HL-60 (cell line): ENCODE results near the gene LRRC31.

Experiments
- DNase-seq, 2 experiments: peaks; one replicate each; pipeline ENCODE4 v3.0.0-alpha.2; 2010 to 2020; ENCODE audit warnings: low read depth in 1 of 2, low spot score in 1 of 2
- H3K27ac ChIP-seq: fragments of 250-450 bp; sonication (Bioruptor Pico); replicated peaks from 2 replicates; pipeline ENCODE4 v1.5.1; 2020; ENCODE audit warnings: mild to moderate bottlenecking, moderate library complexity
- H3K27me3 ChIP-seq: fragments of 250-450 bp; sonication (Bioruptor Pico); 2 replicates; pipeline ENCODE4 v1.5.1; 2021; ENCODE audit warnings: mild to moderate bottlenecking, moderate library complexity; ENCODE audit not compliant: insufficient read depth, poor library complexity, severe bottlenecking
- H3K4me3 ChIP-seq: replicated peaks from 2 replicates; pipeline ENCODE4 v1.5.1; 2011; ENCODE audit warnings: mild to moderate bottlenecking, control low read depth, low read length; ENCODE audit not compliant: insufficient read depth
- GABPA ChIP-seq: IDR thresholded peaks from 2 replicates; pipeline ENCODE4 v1.6.1; 2012; ENCODE audit warnings: low read depth
- POLR2AphosphoS5 ChIP-seq: IDR thresholded peaks from 2 replicates; pipeline ENCODE4 v1.6.1; 2012; ENCODE audit warnings: low read depth
- SPI1 ChIP-seq: IDR thresholded peaks from 2 replicates; pipeline ENCODE4 v1.6.1; 2012; ENCODE audit warnings: low read depth, mild to moderate bottlenecking, borderline replicate concordance
- TF ChIP-seq, protein P1 (sequence below): IDR thresholded peaks from 2 replicates; pipeline ENCODE4 v1.6.1; 2012; ENCODE audit warnings: low read depth; ENCODE audit not compliant: insufficient replicate concordance
- TF ChIP-seq, protein P2 (sequence below): IDR thresholded peaks from one replicate; pipeline ENCODE4 v1.5.1; 2011; ENCODE audit warnings: low read length, control low read depth, inconsistent platforms; ENCODE audit not compliant: insufficient read depth

Gene LRRC31

DNA sequence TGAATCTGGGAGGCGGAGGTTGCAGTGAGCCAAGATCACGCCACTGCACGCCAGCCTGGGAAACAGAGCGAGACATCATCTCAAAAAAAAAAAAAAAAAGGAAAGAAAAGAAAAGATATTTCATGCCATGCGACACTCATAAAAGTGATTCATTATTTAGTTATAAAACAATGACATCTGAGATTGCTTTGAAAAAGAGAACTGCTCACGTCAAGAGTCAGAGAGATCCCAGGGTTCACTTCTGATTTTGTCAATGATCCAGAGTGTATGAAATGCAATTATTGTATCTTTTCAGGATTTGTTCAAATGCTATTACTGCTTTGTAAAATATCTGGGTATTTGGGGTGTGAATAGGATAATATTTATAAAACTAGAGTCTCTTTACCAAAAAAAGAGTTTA is 35.7 kb upstream of the LRRC31 start:
- no peaks in the 10 kb centered on the region for H3K27me3 ChIP-seq
- DNase-seq, result no peak
- no peak overlapping the region for H3K4me3 ChIP-seq
- no peak overlapping the region for H3K27ac ChIP-seq
- no peak for TF ChIP-seq SPI1
- TF ChIP-seq, protein P1, sequence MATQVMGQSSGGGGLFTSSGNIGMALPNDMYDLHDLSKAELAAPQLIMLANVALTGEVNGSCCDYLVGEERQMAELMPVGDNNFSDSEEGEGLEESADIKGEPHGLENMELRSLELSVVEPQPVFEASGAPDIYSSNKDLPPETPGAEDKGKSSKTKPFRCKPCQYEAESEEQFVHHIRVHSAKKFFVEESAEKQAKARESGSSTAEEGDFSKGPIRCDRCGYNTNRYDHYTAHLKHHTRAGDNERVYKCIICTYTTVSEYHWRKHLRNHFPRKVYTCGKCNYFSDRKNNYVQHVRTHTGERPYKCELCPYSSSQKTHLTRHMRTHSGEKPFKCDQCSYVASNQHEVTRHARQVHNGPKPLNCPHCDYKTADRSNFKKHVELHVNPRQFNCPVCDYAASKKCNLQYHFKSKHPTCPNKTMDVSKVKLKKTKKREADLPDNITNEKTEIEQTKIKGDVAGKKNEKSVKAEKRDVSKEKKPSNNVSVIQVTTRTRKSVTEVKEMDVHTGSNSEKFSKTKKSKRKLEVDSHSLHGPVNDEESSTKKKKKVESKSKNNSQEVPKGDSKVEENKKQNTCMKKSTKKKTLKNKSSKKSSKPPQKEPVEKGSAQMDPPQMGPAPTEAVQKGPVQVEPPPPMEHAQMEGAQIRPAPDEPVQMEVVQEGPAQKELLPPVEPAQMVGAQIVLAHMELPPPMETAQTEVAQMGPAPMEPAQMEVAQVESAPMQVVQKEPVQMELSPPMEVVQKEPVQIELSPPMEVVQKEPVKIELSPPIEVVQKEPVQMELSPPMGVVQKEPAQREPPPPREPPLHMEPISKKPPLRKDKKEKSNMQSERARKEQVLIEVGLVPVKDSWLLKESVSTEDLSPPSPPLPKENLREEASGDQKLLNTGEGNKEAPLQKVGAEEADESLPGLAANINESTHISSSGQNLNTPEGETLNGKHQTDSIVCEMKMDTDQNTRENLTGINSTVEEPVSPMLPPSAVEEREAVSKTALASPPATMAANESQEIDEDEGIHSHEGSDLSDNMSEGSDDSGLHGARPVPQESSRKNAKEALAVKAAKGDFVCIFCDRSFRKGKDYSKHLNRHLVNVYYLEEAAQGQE, result no peak
- no peak for TF ChIP-seq GABPA
- TF ChIP-seq, protein P2, sequence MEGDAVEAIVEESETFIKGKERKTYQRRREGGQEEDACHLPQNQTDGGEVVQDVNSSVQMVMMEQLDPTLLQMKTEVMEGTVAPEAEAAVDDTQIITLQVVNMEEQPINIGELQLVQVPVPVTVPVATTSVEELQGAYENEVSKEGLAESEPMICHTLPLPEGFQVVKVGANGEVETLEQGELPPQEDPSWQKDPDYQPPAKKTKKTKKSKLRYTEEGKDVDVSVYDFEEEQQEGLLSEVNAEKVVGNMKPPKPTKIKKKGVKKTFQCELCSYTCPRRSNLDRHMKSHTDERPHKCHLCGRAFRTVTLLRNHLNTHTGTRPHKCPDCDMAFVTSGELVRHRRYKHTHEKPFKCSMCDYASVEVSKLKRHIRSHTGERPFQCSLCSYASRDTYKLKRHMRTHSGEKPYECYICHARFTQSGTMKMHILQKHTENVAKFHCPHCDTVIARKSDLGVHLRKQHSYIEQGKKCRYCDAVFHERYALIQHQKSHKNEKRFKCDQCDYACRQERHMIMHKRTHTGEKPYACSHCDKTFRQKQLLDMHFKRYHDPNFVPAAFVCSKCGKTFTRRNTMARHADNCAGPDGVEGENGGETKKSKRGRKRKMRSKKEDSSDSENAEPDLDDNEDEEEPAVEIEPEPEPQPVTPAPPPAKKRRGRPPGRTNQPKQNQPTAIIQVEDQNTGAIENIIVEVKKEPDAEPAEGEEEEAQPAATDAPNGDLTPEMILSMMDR, result no peak
- no peak for TF ChIP-seq POLR2AphosphoS5

DNA sequence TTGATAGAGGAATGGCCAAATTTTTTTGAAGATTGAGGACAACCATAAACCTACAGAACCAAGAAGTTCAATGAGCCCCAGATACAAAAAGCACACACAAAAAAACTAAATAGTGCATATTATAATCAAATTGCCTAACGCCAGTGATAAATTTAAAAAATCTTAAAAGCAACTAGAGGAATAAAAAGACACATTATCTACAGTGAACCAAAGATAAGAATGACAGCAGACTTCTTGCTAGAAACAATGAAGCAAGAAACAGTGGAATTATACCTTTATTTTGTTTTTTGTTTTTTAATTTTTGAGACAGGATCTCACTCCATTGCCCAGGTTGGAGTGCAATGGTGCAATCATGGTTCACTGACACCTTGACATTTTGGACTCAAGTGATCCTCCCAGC is 31.7 kb upstream of the LRRC31 start:
- DNase-seq, result no peak
- TF ChIP-seq, protein P1, result no peak
- TF ChIP-seq, protein P2, result no peak
- TF ChIP-seq GABPA, result no peak
- no peak for TF ChIP-seq POLR2AphosphoS5
- no peak for TF ChIP-seq SPI1
- Histone ChIP-seq H3K27me3 (no peaks in the 10 kb centered on the region), H3K4me3 (no peak overlapping the region), H3K27ac (no peak overlapping the region)

DNA sequence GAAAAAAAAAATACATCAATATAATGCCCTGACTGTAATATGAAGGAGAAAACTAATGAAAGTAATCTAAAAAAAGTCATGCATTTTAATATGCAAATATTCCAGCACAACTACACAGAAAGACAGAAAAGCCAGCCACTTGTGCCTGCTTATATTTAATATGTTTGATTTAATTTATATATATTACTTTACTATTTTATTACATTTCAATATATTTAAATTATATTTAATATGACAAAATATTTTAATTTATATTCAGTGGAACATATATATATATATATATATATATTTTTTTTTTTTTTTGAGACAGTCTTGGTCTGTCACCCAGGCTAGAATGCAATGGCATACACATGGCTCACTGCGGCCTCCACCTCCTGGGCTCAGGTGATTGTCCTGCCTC is 27.5 kb upstream of the LRRC31 start:
- Histone ChIP-seq H3K4me3 (no peak overlapping the region), H3K27me3 (no peaks in the 10 kb centered on the region), H3K27ac (no peak overlapping the region)
- no peak for DNase-seq
- no peak for TF ChIP-seq SPI1
- TF ChIP-seq GABPA, result no peak
- TF ChIP-seq, protein P2, result no peak
- TF ChIP-seq, protein P1, result no peak
- TF ChIP-seq POLR2AphosphoS5, result no peak
